Keratinocyte (primary cell): Measurements from ENCODE around the gene COQ9.

Experiments
- EZH2 ChIP-seq: IDR thresholded peaks from one replicate; pipeline ENCODE4 v1.6.1; 2012; ENCODE audit warnings: inconsistent platforms, mild to moderate bottlenecking, low read length, moderate library complexity
- TF ChIP-seq, protein P1 (sequence below), 3 experiments: IDR thresholded peaks in 1 of 3; conservative IDR thresholded peaks in 1 of 3; optimal IDR thresholded peaks in 1 of 3; 2 replicates in 2 of 3; 3 replicates in 1 of 3; pipeline versions ENCODE3 to v1.5.1; 2011; ENCODE audit warnings: low read length in 3 of 3, mild to moderate bottlenecking in 3 of 3, moderate library complexity in 2 of 3, control low read depth in 1 of 3, inconsistent platforms in 1 of 3; ENCODE audit not compliant: insufficient read depth in 2 of 3; ENCODE audit errors: extremely low read depth in 1 of 3

DNA sequence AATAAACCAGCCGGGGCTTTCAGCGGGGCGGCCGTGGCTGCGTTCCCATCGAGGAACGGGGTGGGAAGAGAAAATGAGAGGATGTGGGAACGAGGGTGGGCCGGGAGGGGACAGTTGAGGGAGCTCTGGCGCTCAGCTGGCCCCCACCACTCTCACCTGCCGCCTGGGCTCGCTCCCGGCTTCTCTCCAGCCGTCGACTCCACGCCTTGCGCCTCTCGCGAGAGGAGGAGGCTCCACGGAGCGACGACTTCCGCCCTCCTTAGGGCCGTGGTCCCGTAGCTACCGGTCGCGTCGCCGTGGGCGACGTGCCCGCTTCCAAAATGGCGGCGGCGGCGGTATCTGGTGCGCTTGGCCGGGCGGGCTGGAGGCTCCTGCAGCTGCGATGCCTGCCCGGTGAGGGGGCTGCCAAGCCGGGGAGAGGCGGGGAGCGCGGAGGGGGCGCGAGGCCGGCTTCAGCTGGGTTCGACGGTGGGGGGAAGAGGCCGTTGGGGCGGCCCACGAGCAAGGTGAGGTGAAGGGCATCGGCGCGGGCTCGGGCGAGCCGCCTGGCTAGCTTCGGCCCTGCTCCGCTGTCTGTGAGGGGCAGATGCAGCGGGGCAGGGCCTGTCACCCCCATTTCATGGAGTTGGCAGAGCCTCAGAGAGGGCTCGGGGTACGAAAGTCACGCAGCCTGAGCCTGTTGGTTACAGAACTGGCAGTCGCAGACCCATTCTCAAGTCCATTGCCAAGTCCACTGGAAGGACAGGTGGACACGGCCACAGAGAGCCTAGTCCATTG is at the start of gene COQ9, which contains the start of gene CIAPIN1:
- TF ChIP-seq EZH2, result no peak
- TF ChIP-seq, protein P1, sequence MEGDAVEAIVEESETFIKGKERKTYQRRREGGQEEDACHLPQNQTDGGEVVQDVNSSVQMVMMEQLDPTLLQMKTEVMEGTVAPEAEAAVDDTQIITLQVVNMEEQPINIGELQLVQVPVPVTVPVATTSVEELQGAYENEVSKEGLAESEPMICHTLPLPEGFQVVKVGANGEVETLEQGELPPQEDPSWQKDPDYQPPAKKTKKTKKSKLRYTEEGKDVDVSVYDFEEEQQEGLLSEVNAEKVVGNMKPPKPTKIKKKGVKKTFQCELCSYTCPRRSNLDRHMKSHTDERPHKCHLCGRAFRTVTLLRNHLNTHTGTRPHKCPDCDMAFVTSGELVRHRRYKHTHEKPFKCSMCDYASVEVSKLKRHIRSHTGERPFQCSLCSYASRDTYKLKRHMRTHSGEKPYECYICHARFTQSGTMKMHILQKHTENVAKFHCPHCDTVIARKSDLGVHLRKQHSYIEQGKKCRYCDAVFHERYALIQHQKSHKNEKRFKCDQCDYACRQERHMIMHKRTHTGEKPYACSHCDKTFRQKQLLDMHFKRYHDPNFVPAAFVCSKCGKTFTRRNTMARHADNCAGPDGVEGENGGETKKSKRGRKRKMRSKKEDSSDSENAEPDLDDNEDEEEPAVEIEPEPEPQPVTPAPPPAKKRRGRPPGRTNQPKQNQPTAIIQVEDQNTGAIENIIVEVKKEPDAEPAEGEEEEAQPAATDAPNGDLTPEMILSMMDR (optimal IDR thresholded peaks at IDR 0.05 in 1 of 3, IDR thresholded peaks at IDR 0.05 in 1 of 3, conservative IDR thresholded peaks at IDR 0.05 in 1 of 3; ENCODE audit: extremely low read depth in 1 of 3, insufficient read depth in 2 of 3, low read length in 3 of 3), result no peak
